Pancreas (tissue), 10 donors: Measurements from ENCODE around the gene GON4L. TPM values are rescaled to one million over a fixed set of nuclear protein-coding genes. Genes with fewer than 3 reads are reported as not detected.

ENCODE experiments used
- ATAC-seq, 4 donors: fragments of 200-7000 bp; cut with Tn5 transposase; one replicate each; pipeline versions ENCODE4 v1.8.0 to v1.9.1; 2020; ENCODE audit warnings: mild to moderate bottlenecking in 4 of 4, moderate library complexity in 4 of 4
- DNase-seq, 6 donors: peaks; one replicate each; pipeline ENCODE4 v3.0.0-alpha.2; 2020
- FAIRE-seq: peaks from 2 replicates; lab custom pipeline; 2012; peaks lifted over from hg19 to GRCh38; lab: Jason Lieb, UNC
- H3K27ac ChIP-seq, 4 donors: fragments of 200-600 bp; sonication (generic); 1 replicate in 3 of 4; 2 replicates in 1 of 4; pipeline versions ENCODE4 v1.5.0 to v1.8.0; 2020
- H3K27me3 ChIP-seq, 4 donors: fragments of 200-600 bp; one replicate each; pipeline ENCODE4 v1.8.0; 2021
- H3K36me3 ChIP-seq, 3 donors: fragments of 200-600 bp; sonication (generic) in 1 of 3; one replicate each; pipeline versions ENCODE4 v1.5.0 to v1.8.0; 2020 to 2021
- H3K4me1 ChIP-seq, 3 donors: fragments of 200-600 bp; one replicate each; pipeline ENCODE4 v1.8.0; 2021
- H3K4me3 ChIP-seq, 4 donors: fragments of 200-600 bp; sonication (generic) in 2 of 4; one replicate each; pipeline versions ENCODE4 v1.5.0 to v1.8.0; 2020 to 2021
- H3K9me3 ChIP-seq, 4 donors: fragments of 200-600 bp; one replicate each; pipeline ENCODE4 v1.8.0; 2021
- CTCF ChIP-seq, 4 donors: fragments of 200-600 bp; sonication (generic) in 3 of 4; IDR thresholded peaks; one replicate each; pipeline versions ENCODE4 v1.5.0 to v1.8.0; 2021; ENCODE audit warnings: antibody characterized with exemption in 4 of 4
- WGBS, 2 donors: extraction: QIAGEN DNeasy Blood & Tissue Kit; methylation state at CpG; one replicate each; pipeline ENCODE4 v1.1.7; 2013; 5-methylcytosine and 5-hydroxymethylcytosine counted together
- intact Hi-C, 3 donors: fragments of 100-400 bp; cut with DNase I; formaldehyde crosslinking; loops; one replicate each; pipeline versions ENCODE4 v1.11.1 to v1.14.2; 2022
- polyA plus RNA-seq, 2 donors: library from polyadenylated mRNA; stranded (reverse); fragments of 200-250 nt; gene quantifications; one replicate each; pipeline ENCODE4 v1.2.3, GENCODE V29; 2013
- total RNA-seq, 6 donors: library from RNA; stranded (reverse); fragmentation: NEBNext Ultra II Directional in 4 of 6; extraction: Animal tissue kit (Norgen Biotek cat#: 25700) in 4 of 6; gene quantifications; one replicate each; pipeline versions ENCODE4 v1.2.1 to v1.2.4, GENCODE V29; 2021 to 2023
- donor health status: healthy with polysubstance abuse.
- donor health status: DM: no; HTN: no; CAD: no; lungs with moderate emphysema.
- donor health status: DM: no; HTN: no; CAD: no.
- donor health status: control.
- donor health status: control.
- donor health status: Bipolar disorder and iron deficiency.
- donor health status: DM: yes; HTN: yes; CAD: no.
- donor health status: DM: no; HTN: no; CAD: no.
- donor health status: DM: no; HTN: no; CAD: no.
- donor health status: DM: yes; HTN: yes; CAD: no.

The GON4L gene
- total and polyA plus RNA-seq, 8 donors, result 18.5 to 32.3 (median 24.8) TPM

GRCh38 chr1:155861896-155862295 is 4.9 kb upstream of the GON4L start:
- no peak for FAIRE-seq
- H3K9me3 ChIP-seq, result no peaks in the 10 kb centered on the region
- DNase-seq, result no peak
- ATAC-seq, result no peak
- no peaks in the 10 kb centered on the region for H3K4me1 ChIP-seq
- WGBS, 2 donors, result 72 to 75% methylated on average over 2 of the region's 2 CpGs
- TF ChIP-seq CTCF (IDR thresholded peaks at IDR 0.05), result no peak
- H3K36me3 ChIP-seq, result no peaks in the 10 kb centered on the region
- no peaks in the 10 kb centered on the region for H3K27me3 ChIP-seq
- intact Hi-C loops, result no loop called here
- no peak overlapping the region for H3K4me3 ChIP-seq
- no peak overlapping the region for H3K27ac ChIP-seq

DNA sequence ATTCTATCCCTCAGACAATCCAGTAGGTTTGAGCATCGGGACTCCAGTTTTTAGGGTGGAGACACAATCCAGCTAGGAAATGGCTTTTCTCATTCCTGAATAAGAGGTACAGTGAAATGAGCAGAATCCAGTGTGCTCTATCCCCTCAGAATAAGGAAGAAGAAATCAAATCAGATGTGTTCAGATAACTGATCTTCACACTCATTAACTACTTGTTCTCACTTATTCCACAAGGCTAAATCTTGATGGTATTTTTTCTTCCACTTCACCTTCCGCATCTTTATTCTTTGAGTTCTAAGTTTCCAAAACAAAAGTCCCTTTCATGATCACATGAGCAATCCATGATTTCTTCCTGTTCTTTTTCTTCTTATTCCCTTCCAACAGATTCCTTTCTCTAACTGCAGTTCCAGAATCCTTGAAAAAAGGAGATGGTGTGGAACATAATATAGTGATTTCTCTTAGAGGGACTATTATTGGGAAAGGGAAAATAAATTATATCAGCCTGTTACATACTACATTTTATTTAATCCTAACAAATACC is 4.0 kb upstream of the GON4L start:
- Histone ChIP-seq H3K4me3 (peak overlapping the region in 1 of 4 donors; percentile 39), H3K9me3 (no peaks in the 10 kb centered on the region), H3K27ac (peak overlapping the region in 2 of 4 donors; percentile 35 to 47), H3K36me3 (no peaks in the 10 kb centered on the region), H3K27me3 (no peaks in the 10 kb centered on the region), H3K4me1 (peaks cover 0 to 5% (median 0%) of the 10 kb centered on the region in 3 donors)
- ATAC-seq (no peak), FAIRE-seq (no peak), DNase-seq (no peak)
- no peak for TF ChIP-seq CTCF (IDR thresholded peaks at IDR 0.05)
- intact Hi-C loops, result no loop called here
- WGBS, 2 donors, result 71 to 81% methylated on average over 2 of the region's 2 CpGs

GRCh38 chr1:155859881-155860871 is 3.2 kb upstream of the GON4L start:
- Histone ChIP-seq H3K4me3 (peak overlapping the region in 2 of 4 donors; percentile 17 to 39), H3K4me1 (peaks cover 0 to 7% (median 0%) of the 10 kb centered on the region in 3 donors), H3K27me3 (no peaks in the 10 kb centered on the region), H3K36me3 (no peaks in the 10 kb centered on the region), H3K9me3 (no peaks in the 10 kb centered on the region), H3K27ac (peak overlapping the region in 3 of 4 donors; percentile 10 to 47 (median 35))
- FAIRE-seq (no peak), ATAC-seq (peak in 3 of 4 donors; percentile 2 to 24 (median 6)), DNase-seq (peak; percentile 21 to 70 (median 60))
- 7 to 9% methylated on average over 34 to 35 of the region's 35 CpGs for WGBS, 2 donors
- intact Hi-C loops, result no loop called here
- no peak for TF ChIP-seq CTCF (IDR thresholded peaks at IDR 0.05)

DNA sequence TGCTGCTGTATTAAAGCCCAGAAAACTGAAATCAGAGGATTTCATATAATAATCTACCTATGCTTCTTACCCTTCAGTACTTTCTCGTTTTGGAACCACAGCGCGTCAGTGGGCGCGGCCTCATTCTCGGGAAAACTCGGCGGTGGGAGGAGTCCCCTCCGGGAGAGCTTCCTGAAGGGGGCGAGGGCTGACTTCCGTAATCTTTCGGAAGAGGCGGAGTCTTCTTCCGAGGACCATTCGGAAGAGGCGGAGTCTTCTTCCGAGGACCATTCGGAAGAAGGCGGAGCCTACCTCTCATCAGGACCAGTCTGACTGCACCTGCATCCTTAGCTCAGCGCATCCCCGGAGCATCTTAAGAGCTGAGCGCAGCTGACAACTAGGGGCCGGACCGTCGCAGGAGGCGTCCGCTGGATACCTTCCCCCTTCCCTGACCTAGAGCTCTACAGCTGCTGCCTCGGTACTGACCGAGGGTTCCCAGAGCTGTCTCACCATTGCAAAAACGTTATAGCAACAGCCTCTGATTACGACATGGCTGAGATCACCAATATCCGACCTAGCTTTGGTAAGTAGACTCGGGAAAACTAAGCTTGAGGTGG is 2.3 kb upstream of the GON4L start, which contains the start of gene SYT11:
TSS of gene SYT11 (plus strand) at position 334 of the 596 bp plus-strand sequence. CDS start at position 529, 195 bp downstream.
- H3K4me1 ChIP-seq, result peaks cover 0 to 7% (median 0%) of the 10 kb centered on the region in 3 donors
- H3K4me3 ChIP-seq, result peak within 1 kb of the TSS; percentile 3 to 44 (median 31)
- H3K27ac ChIP-seq, result peak within 1 kb of the TSS; percentile 51 to 78 (median 66)
- TF ChIP-seq CTCF (IDR thresholded peaks at IDR 0.05), result no peak
- H3K9me3 ChIP-seq, result no peaks in the 10 kb centered on the region
- peak; percentile 93 to 96 (median 95) for DNase-seq
- FAIRE-seq, result peak; percentile 91
- intact Hi-C loops, result no loop called here
- H3K27me3 ChIP-seq, result no peaks in the 10 kb centered on the region
- H3K36me3 ChIP-seq, result peaks cover 0 to 4% (median 0%) of the 10 kb centered on the region in 3 donors
- peak; percentile 92 to 94 (median 92) for ATAC-seq
- 1% methylated on average over 32 to 33 of the region's 33 CpGs for WGBS, 2 donors
